Central memory CD4-positive, alpha-beta T cell (primary cell): ENCODE measurements around the gene TP53TG3C.
"Not testable (repeated sequence)": the region's sequence is repeated elsewhere in the genome, so short reads cannot be mapped to it uniquely, and the experiment has no call there.

Source experiments
- DNase-seq: peaks from one replicate; pipeline ENCODE4 v3.0.0; 2022
- total RNA-seq, 3 experiments: gene quantifications; one replicate each; lab custom pipeline; 2026; lab: John Stamatoyannopoulos, UW

TP53TG3C gene
- total RNA-seq = 0 reads per million in 3 experiments

GRCh38 chr16:33193926-33194325 lies at the start of gene TP53TG3C:
TP53TG3C (plus strand) TSS chr16:33194226; CDS start chr16:33194294, 68 bp downstream.
- DNase-seq = not testable (repeated sequence)
